ENCODE data around the gene RO60.

GRCh38 chr1:193060938-193061337, 1.5 kb downstream of the RO60 start:
- TF ChIP-seq CTCF (IDR thresholded peaks at IDR 0.05) (no peak), POLR2AphosphoS5 (IDR thresholded peaks at IDR 0.05) (no peak), EP300 (IDR thresholded peaks at IDR 0.05) (no peak)
